ENCODE data around the gene MS4A6E.
"Not testable (repeated sequence)": the region's sequence is repeated elsewhere in the genome, so short reads cannot be mapped to it uniquely, and the experiment has no call there.

MS4A6E gene, protein sequence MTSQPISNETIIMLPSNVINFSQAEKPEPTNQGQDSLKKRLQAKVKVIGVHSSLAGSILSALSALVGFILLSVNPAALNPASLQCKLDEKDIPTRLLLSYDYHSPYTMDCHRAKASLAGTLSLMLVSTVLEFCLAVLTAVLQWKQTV

DNA sequence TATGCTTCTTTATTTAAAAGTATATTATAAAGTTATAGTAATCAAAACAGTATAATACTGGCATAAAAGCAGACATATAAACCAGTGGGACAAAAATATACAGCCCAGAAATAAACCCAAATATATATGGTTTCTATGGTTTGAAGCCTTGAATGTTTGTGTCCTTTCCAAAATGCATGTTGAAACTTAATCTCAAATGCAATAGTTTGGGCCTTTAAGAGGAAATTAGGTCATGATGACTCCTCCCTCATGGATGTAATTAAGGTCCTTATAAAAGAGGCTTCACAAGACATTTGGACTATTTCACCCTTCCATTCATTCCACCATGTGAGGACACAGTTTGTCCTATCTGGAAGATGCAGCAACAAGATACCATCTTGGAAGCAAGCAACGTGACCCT is at the start of gene MS4A6E:
TSS of gene MS4A6E (plus strand) at position 301 of the 400 bp plus-strand sequence. CDS start 7,641 bp downstream, outside the sequence.
- FAIRE-seq = no peak
- no peak for DNase-seq (ENCODE audit: low spot score)

DNA sequence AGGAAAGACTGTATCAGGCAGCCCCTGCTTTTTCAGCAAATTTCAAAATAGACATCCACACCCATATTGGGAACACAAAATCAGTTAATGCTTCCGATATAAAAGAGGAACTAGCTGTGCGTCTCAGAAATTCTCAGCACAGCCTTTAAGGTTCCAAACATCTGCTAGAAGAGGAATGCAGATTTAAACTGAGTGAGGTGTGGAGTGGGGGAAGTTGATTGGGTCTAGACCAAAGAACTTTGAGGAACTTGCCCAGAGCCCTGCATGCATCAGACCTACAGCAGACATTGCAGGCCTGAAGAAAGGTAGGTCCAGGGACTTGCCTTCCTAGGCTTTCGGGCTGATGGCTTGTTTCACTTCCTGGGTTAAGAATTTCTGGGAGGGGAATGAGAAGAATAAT is 46.6 kb upstream of the MS4A6E start, which contains the start of gene MS4A4A:
TSS of gene MS4A4A (plus strand) at position 255 of the 400 bp plus-strand sequence. CDS start at position 265, 10 bp downstream.
- no peak for DNase-seq (ENCODE audit: low spot score)
- no peak for FAIRE-seq

DNA sequence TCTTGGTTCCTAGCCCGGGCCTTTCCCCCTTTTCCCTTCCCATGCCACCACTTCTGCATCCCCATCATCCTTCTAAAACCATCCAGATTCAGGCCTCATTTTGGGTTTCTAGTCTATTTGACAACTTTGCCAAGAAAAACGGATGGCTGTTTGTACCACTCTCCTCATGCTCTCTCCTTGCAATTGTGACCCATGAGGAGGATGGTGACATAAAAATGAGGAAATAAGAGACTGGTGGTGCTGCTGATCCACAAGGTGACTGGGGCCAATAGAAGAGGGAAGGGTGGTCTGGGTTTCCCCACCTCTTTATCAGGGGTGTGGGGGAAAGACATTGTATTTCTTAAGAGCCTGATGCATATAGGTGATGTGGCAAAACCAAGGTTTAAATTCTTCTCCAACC is 45.6 kb upstream of the MS4A6E start:
- DNase-seq (ENCODE audit: low spot score) (no peak), FAIRE-seq (no peak)

DNA sequence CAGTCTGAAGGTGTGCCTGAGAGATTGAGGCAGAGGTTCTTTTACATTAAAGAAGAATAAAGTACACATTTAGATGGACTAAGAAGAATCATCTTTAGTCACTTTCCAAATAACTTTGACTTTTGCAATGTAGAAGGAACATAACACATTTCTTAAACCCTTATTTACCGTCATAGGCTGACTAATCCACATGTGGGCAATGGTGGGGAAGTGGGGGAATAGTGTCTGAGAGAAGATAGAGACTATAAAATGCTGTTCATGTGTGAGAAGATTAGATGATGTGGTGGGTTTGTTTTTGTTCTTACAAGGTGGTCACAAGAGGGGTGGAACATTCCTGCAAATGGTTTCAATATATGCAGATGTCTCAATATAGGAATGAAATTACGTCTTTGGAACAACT is 44.8 kb upstream of the MS4A6E start:
- DNase-seq (ENCODE audit: low spot score) (no peak), FAIRE-seq (no peak)

DNA sequence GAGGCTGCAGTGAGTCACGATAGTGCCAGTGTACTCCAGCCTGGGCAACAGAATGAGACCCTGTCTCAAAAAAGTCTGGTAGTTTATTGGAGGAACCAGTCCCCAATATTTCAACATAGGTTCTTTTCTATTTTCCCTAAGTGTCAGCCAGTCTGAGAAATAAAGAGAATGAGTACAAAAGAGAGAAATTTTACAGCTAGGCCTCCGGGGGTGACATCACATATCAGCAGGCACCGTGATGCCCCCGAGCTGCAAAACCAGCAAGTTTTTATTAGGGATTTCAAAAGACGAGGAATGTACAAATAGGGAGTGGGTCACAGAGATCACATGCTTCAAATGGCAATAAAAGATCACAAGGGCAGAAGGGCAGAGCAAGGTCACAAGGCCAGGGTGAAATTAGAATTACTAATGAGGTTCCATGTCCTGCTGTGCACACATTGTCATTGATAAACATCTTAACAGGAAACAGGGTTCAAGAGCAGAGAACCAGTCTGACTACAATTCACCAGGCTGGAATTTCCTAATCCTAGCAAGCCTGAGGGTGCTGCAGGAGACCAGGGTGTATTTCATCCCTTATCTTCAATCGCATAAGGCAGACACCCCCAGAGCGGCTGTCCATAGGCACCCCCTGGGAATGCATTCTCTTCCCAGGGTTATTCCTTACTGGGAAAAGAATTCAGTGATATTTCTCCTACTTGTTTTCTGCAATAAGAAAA is 41.5 kb upstream of the MS4A6E start:
- DNase-seq (ENCODE audit: low spot score) = not testable (repeated sequence)

DNA sequence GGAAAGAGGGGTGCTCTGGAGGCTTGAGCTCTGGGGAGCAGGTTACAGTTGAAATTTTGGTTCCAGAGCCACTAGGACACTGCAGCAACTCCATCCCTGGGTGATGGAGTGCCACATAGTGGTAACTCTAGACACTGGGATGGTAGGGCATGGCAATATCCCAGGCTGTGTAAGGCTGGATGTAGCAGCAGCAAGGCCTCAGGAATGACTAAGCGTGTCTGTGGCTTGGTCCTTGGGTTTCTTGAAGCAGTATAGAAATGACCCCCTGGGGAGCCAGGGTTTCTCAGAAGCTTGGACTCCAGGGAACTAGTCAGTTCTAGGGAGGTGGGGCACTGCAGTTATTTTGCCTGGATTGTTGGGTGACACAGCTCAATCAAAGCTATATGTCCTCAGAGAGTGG is 38.5 kb upstream of the MS4A6E start:
- DNase-seq (ENCODE audit: low spot score) = no peak
- FAIRE-seq = no peak

More for the DNA sequence above, 41.5 kb upstream of the MS4A6E start:
- not testable (repeated sequence) for FAIRE-seq

DNA sequence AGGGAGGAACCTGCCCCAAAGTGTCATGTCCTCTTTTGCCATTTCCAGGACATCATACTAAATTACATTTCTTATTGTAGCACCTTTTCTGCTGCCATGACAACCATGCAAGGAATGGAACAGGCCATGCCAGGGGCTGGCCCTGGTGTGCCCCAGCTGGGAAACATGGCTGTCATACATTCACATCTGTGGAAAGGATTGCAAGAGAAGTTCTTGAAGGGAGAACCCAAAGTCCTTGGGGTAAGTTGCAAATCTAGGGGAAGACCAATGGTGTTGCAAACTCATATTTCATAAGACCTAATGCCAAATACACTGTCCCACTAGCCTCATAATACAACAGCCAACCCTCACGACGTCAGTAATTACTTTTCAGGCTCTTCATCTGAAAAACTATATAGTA is 34.9 kb upstream of the MS4A6E start:
- FAIRE-seq (no peak), DNase-seq (ENCODE audit: low spot score) (no peak)

DNA sequence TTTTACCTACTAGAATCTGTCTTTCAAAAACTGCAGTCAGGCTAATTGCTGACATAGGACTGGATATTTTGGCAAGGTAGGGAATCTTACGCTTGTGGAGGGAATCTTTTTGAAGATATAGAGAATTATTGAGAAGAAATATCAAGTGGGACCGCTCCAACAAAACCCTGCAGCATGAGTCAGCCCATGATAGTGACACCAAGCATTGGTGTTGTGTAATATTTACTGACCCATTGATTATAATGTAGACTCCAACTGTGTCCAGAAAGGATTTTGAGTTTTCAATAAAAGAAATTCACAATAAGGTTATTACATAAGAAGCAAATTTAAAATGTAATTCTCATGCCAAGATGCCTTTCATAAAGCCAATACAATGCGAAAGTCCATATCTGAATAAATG is 25.9 kb upstream of the MS4A6E start:
- FAIRE-seq = no peak

DNA sequence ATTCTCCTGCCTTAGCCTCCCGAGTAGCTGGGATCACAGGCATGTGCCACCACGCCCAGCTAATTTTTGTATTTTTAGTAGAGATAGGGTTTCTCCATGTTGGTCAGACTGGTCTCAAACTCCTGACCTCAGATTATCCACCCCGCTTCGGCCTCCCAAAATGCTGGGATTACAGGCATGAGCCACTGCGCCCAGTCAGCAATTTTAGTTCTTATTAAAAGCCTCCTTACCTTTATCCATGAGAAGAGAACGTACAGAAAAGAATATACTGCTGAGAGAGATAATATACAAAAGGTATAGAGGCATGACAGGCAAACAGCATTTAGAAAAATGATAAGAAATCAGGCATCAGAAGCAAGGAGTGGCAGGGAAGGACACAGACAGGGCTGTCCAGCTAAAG is 25.2 kb upstream of the MS4A6E start:
- not testable (repeated sequence) for DNase-seq (ENCODE audit: low spot score); FAIRE-seq

More for the DNA sequence above, 25.9 kb upstream of the MS4A6E start:
- no peak for DNase-seq (ENCODE audit: low spot score)

DNA sequence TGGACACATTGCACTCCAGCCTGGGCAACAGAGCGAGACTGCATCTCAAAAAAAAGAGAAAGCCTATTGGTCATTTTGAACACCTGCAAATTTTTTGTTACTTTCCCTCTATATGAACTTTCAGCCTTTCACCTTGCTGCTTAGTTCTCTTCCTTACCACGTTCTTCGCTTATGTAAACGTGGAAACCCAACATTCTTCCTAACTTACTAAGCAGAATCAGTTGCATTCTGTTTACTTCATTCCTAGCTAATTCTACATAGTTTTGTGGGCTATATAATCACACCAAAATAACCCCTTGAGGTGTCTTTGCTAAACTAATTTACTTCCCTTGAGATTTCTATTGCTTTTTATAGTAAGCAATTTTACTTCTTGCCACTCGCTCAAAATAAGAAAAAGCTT is 23.4 kb upstream of the MS4A6E start:
- FAIRE-seq = no peak
- no peak for DNase-seq (ENCODE audit: low spot score)

DNA sequence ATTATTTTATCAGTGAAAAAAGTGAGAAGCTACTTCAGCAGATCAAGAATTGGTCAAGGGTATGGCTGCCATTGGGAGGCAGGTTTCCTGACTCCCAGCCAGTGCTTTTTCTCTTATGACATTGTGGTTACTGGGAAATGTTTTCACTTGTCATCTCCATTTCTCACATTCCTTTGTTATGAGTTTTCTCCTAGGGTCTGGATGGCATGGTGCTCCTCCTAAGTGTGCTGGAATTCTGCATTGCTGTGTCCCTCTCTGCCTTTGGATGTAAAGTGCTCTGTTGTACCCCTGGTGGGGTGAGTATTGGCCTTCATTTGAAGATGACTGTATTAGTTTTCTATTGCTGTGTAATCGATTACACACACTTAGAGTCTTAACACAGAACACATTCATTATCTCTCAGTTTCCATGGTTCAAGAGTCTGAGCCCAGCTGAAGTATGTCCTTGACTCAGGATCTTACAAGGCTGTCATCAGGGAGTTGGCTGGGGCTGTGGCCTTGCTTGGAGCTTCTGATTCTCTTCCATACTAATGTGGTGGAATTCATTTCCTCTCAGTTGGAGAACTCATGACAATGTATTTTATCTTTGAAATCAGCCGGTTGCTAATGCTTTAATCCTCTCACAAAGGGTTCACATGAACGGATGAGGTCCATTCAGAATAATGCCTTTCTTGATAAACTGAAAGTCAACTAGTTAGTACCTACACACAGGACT is 21.0 kb upstream of the MS4A6E start:
- FAIRE-seq (peak; percentile 58), DNase-seq (ENCODE audit: low spot score) (peak; percentile 49)

DNA sequence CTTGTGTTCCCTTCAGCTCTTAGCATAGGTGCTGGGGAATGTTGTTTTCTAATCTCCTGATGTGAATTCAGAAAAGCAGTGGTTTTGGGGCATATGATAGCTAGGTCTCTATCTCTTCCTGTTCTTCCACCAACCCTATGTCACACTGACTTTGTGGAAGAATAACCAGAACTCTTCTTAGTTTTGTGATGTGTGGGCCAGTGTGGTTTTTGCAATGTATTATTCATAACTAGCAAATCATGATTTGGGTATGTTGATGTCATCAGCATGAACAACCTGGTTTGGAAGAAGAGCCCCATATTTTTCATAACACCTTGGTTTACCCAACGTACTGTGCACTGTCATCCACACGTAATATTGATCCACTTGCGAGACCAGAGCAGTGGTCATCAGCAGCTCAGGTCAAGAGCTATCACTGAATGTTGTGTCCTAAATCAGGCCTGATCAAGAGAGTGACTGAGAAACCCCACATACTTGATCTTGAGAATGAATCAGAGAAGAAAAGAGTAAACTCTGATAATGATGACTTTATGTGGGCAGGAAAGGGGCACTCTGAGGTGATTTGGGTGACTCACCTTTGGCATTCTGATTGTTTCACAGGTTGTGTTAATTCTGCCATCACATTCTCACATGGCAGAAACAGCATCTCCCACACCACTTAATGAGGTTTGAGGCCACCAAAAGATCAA is 19.4 kb upstream of the MS4A6E start:
- FAIRE-seq = peak; percentile 61
- peak; percentile 7 for DNase-seq (ENCODE audit: low spot score)

DNA sequence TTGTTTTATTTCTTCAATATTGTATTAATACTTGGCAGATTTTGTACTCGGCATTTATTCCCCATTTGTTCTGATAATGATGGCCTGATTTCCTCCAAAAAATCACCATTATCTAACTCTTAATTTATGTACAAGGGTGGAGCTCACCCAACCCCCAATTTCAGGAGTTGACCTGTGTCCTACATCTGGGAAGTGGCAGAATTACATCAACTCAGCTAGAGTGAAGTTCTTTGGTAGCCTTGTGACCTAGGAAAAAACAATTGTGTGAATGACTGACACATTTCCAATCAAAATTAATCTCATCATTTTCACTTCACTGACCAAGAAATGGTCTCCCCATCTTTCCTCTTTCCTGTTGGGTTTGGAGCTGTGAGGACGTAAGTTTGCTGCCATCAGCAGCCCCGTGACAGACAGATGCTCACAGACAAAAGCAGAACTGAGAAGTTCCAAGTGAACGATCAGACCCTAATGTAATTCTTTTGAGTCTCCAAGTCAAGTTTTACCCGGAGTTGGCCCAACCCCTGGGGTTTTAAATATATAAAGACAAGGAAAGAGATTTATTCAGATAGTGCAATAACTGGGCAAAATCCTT is 16.6 kb upstream of the MS4A6E start:
- FAIRE-seq = no peak
- DNase-seq (ENCODE audit: low spot score) = no peak

DNA sequence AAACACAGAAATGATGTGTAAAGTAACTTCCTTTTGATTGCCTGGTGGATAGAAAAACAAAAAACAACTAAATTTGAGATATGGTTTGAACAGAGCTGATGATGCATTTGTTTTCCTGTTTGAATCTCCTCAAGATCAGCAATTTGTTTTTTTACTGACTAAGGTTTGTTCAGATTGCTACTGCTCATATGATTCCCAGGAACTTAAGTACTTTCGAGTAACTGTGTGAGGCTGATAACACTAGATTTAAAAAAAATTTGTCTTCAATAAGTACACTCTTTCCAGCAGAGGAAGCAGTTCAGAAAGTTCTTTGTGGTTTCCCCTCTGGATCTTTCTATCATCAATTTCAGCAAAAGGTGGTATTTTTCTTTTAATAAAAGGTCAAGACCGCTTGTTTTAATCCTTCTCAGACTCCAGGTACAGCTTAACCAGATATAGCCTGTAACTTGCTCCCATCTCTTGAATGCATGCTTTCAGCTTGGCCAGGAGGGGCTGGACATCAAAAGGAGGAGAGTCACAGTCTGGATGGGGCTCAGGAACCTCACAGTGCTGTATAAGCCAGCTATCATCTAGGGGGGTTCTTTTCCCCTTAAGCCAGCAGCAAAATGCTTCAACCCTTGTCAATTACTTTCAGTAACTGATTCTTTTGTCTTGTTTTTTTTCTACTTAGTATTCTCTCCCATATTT is 12.3 kb upstream of the MS4A6E start:
- FAIRE-seq (no peak), DNase-seq (ENCODE audit: low spot score) (no peak)

DNA sequence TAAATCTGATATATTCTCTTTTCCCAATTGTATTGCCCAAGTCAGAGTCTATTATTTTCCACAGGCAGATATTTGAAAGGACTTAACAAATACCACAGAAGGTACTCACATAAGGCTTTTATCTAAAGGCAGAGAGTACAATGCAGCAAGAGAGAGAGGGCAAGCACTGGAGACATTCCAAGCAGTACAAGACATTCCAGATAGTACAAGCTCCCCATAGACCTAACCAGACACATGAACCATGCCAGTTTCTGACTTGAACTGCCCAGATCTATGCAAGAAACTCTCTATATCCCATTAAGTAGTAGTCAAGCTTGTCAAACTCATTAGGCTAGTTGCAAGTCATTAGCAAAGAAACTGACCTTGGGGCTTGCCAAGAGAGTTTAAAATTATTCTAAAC is 11.2 kb upstream of the MS4A6E start:
- DNase-seq (ENCODE audit: low spot score) (no peak), FAIRE-seq (no peak)

DNA sequence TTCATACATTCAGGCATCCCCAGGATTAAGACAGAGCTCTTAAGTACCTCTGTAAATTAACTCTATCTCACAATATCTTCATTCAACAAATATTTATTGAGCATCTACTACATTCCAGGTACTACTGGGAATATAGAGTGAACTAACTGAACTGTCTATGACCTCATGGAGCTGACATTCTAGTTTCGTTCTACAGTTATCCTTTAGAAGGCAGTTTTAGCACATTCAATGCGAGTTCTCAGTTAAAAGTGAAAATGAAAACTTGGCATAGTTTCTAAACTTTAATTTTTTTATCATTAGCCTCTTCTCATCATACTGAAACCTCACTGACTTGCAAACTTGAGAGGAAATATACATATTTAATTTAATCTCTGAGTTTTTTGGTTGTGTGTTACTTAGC is 10.7 kb upstream of the MS4A6E start:
- DNase-seq (ENCODE audit: low spot score) = no peak
- no peak for FAIRE-seq

DNA sequence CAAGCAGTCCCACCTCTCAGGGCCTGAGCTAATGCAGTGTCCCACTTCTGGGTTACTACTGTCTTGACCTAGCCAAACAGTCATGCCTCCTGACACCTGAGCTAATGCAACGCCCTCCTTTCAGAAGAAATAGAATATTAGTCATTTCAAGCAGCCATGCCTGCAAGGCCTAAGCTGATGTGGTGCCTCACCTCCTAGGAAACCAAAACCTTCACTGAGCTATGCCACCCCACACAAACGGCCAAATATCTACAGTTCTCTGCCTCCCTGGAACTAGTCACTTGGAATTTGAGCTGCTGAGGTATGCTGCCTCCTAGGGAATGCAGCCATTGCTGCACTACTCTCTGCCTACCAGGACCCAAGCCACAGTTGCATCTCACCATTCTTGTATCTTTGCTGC is 8.3 kb upstream of the MS4A6E start:
- no peak for DNase-seq (ENCODE audit: low spot score)
- no peak for FAIRE-seq

DNA sequence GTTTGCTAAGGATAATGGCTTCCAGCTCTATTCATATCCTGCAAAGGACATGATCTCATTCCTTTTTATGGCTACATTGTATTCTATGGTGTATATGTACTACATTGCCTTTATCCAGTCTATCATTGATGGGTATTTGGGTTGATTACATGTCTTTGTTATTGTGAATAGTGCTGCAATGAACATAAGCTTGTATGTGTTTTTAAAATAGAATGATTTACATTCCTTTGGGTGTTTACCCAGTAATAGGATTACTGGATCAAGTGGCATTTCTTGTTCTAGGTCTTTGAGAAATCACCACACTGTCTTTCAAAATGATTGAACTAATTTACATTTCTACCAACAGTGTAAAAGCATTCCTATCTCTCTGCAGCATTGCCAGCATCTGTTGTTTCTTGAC is 6.0 kb upstream of the MS4A6E start:
- no peak for DNase-seq (ENCODE audit: low spot score)
- FAIRE-seq = no peak

DNA sequence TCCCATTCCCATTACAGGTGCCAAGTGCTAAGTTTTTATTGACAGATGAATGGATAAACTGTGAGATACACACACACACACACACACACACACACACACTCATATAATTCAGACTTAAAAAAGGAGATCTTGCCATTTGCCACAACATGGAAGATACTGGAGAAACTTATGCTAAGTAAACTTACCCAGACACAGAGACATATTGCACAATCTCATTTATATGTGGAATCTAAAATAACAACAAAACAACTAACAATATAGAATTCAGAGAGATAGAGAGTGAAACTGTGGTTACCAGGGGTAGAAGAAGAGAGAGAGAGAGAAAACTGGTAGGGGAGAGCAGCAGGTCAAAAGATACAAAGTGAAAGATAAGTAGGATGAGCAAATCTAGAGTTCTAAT is 1.4 kb downstream of the MS4A6E start:
- no peak for FAIRE-seq
- no peak for DNase-seq (ENCODE audit: low spot score)

DNA sequence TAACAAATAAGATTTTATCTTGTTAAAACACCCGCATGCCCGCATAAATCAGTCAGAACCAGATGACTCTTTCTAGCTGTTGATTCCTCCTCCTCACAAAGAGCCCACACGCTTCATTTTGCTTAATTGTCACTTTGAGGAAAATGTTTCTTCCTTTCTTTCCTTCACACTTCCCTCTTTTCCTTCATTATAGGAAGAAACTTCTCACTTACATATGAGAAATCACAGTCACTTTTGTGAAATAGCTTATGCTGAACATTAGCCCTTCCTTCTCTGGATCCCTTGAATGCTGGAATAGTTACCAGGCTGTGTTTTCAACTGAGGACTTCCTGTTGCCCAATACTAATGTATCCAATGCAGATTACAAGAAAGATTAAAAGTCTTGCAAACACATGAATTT is 5.8 kb downstream of the MS4A6E start:
- FAIRE-seq (no peak), DNase-seq (ENCODE audit: low spot score) (no peak)
